SKM-1 (cell line): ENCODE measurements around the gene SLC25A51.

ENCODE experiments used
- DNase-seq: peaks from one replicate; lab custom pipeline; 2025; ENCODE audit not compliant: unreplicated experiment; lab: John Stamatoyannopoulos, UW

SLC25A51 gene

DNA sequence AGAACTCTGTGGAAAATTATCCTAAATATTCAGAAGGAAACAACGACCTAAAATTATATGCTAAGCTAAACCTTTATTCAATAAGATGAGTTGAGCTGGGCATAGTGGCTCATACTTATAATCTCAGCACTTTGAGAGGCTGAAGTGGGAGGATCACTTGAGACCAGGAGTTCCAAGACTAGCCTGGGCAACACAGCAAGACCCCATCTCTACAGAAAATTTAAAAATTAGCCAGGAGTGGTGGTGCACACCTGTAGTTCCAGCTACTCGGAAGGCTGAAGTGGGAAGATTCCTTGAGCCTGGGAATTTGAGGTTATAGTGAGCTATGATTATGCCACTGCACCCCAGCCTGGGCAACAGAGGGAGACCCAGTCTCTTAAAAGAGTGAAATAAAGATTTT is 51.7 kb downstream of the SLC25A51 start:
- DNase-seq = no peak

DNA sequence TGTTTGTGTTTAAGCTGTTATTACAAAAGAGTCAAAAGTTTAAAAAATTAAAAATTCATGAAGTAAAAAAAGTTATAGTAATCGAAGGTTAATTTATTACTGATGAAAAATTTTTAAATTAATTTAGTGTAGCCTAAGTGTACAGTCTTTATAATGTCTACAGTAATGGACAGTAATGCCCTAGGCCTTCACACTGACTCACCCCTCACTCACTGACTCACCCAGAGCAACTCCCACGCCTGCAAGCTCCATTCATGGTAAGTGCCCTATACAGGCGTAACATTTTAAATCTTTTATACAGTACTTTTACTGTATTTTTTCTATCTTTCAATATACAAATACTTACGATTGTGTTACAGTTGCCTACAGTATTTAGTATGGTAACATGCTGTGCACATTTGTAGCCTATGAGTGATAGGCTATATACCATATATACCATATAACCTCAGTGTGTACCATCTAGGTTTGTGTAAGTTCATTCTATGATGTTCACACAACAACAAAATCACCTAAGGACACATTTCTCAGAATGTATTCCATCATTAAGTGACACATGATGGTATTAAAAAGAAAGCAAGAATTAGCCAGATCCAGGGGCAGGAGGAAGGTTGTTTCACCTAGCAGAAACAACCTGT is 63.2 kb downstream of the SLC25A51 start:
- no peak for DNase-seq

DNA sequence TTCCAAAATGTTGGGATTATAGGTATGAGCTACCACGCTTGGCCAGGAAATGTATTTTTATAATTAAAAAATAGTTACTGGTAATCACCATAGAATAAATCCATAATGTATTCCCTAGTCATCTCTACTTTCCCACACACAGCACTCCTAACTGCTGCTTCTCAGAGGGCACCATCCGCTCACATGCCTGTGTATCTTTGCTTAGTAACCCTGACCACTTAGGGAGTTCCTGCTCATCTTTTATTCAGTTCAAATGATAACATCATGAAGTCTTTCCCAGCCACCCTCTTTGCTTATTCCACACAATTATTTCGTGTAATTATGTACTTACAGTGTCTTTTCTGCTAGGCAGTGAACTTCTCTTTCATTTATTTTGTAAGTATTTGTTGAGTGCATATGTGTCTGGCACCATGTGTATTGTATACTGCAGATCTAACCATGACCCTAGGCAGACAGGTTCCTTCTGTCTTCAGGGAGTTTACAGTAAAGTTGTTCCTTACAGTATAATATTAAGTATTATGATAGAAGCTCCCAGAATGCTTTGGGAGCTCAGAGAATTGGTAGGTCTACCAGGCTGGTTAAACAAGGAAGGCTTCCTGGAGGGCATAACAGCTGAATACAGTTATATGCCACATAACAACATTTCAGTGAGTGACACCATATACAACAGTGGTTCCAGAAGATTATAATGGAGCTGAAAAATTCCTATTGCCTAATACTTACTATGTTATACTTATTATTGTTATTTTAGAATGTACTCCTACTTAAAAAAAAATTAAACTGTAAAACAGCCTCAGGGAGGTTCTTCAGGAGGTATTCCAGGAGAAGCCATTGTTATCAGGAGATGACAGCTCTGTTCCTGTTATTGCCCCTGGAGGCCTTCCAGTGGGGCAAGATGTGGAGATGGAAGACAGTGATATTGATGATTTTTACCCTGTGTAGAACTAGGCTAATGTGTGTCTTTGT is 64.1 kb downstream of the SLC25A51 start:
- DNase-seq = no peak
